ENCODE results near the gene HHATL.

DNA sequence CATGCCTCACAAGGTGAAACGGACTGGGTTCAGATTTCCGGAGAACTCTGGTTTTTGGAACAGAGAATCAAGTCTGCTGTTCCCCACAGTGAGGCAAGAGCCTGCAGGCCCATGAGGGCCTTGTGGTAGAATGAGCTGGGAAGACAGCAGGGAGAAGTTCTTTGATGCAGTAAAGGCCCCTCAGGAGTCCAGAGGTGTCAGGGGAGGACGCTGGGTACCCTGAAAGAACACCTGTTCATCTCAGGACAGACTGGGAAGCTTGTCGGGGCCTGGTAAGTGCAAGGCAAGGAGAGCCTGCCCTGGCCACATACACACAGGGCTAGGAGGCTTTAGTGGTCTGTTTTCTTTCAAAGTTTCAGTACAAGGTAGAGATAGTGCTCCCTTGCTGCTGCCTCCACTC is 52.8 kb downstream of the HHATL start:
- TF ChIP-seq EP300 (IDR thresholded peaks at IDR 0.05) (no peak), POLR2A (IDR thresholded peaks at IDR 0.05) (no peak)

Data from tibial nerve (tissue), 3 donors.